SK-N-MC (cell line): ENCODE results near the gene RD3L.

ENCODE experiments used
- EZH2 ChIP-seq: fragments of 200-600 bp; sonication (generic); IDR thresholded peaks from one replicate; pipeline ENCODE4 v1.6.1; 2017; ENCODE audit warnings: antibody characterized with exemption
- FOXP2 ChIP-seq: optimal IDR thresholded peaks from 2 replicates; pipeline ENCODE3; 2011; ENCODE audit warnings: mild to moderate bottlenecking, moderate library complexity; ENCODE audit not compliant: insufficient read depth; ENCODE audit errors: extremely low read length, control extremely low read depth
- POLR2AphosphoS5 ChIP-seq: IDR thresholded peaks from 2 replicates; pipeline ENCODE4 v1.6.1; 2012; ENCODE audit warnings: mild to moderate bottlenecking, low read depth, low read length, borderline replicate concordance

DNA sequence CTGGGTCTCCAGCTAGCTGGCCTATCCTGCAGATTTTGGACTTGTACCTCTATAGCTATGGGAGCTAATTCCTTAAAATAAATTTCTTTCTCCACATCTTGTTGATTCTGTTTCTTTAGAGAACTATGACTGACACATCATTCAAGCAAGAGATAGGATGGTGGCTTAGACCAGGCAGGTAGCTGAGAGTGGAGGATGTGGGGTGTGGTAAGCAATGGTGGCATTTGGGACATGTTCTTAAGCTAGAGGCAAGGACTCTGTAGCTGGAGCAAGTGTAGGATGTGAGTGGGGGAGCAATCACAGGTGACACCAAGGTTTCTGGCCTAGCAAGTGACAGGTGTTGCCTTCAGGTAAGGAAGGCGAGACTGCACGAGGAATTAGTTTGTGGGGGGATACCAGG is 7.2 kb downstream of the RD3L start:
- TF ChIP-seq EZH2 (no peak), POLR2AphosphoS5 (no peak), FOXP2 (no peak)
